HG03108 (cell line): ENCODE data around the gene AGAP3.

Experiments
- ATAC-seq: cut with Tn5 transposase; IDR thresholded peaks from one replicate; pipeline ENCODE4 v1.9.1; 2021; ENCODE audit warnings: moderate library complexity; ENCODE audit not compliant: unreplicated experiment

The AGAP3 gene

DNA sequence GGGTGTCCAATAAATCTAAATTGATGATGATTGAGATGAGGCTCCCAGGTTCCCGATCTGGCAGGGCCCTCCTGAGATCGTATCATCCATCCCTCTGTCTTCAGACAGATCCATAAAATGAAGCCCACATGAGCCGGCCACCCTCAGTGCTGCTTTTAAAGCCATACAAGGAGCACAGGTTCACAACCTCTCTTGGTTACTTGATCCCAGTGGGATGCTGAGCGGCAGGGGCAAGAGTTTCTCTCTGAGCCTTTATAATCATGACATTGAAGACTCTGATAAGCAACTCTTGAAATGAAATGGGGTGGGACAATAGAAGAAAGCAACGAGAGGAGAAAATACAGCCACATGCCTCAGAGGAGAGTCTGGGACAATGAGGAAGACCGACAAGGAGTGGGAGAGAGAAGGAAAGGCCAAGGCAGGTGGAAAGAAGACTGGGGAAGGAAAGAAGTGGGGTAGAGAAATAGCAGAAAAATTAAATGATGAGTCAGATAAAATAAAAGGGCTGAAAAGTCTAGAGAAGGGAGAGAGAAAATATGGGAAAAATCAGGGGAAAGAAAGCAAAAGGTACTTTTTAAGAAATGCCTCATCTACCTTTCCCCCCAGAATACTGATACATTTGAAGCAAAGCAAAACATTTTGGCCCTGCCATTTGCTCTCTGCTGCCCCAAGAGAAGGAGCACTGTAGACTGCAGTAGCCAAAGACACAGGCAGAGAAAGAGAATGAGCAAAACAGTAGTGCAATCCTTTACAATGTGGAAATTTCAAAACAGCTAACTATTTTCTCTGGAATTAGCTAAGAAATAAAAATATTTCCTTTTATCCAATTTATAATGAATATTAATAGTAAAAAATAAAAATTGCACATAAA, 66.6 kb downstream of the AGAP3 start:
- ATAC-seq: no peak

DNA sequence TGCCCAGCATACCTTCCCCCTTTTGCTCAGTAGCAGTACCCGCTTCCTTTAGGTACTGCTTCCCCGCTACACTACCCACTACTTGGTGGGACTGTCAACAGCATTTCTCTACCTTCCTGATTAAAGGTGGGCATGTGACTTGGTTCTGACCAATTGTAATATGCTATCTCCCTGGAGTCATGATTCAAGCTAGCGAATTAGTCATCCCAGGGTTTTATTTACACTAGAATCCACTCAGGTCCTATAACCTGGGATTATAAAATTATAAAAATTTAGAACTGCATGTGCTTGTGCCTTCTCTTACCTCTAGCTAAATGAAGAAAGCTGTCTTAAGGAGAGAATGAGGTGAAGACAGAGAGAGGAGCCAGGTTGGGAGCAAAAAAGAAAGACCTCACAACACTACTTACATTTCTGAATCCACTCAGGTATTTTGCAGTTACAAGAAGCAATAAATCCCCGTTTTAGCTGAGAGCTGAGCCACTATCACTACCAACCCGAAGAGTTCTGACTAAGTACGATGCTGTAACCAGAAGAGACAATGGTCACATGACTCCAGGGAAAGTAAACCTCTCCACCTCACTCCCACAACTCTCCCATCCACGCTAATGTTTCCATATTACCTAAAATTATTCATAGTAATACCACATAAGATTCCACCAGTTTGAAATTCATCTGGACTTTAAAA, 71.5 kb downstream of the AGAP3 start:
- ATAC-seq: no peak

GRCh38 chr7:151161757-151162156, 75.5 kb downstream of the AGAP3 start:
- no peak for ATAC-seq

DNA sequence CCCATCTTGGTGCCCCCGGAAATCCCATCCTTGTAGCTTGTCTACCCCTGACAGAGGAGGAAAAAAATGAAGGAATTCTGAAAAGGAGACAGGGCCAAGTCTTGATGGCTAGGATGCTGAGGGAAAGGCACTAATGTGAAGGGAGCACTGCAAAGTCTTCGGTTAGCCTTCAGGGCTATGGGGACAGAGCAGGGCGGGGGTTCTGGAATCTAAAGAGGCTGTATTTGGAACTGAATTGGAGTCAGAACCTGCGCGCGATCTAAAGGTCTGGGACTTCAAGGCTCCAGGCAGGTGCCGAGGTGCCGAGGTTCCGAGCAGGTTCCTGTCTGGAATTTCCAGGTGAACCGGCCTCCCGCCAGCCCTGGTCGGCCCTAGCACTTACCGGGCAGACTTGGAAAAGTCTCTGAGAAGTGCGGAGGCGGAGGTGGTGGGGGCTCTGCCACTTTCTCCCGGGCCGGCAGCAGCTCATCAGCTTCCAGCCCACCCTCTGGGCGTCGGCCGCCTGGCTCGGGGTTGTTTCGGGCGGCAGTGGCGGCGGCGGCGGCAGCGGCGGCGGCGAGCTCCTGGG, 80.4 kb downstream of the AGAP3 start:
- ATAC-seq: no peak

DNA sequence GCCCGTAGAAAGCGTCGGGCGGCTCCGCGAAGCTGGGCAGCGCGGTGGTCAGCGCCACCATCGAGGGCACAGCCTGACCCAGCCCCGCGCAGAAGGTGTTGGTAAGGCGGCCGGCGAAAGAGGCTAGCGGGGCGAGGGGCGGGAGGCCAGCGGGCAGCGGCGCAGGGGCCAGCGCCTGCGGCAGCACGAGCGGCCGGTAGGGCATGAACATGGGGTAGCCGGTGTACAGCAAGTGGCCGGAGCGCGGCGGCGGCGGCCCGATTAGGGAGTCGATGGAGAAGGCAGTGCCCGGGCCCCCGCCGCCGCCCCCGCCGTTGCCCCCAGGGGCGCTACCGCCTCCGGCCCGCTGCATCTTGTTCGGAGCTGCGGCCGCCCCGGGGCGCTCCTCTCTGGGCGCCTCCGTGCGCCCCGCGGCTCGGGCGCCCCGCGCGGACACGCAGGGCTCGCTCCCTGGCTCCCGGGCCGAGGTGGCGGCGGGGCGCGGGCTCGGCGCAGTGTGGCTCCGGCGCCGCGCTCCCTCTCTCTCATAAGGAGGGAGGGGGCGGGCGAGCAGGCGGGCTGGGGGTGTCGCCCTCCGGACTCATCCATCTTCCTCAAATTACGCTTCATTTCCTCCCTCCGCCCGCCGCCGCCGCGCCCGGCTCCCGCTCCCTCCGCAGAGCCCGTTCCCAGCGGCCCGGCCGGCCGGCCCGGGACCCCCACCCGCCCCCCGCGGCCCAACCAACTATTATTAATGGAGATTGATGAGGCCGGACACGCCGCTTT, 81.1 kb downstream of the AGAP3 start, which contains the start of gene GBX1:
Gene GBX1, minus strand, starts transcription at position 498 of the 765 bp plus-strand sequence. Its CDS starts 146 bp downstream, at position 352.
- no peak for ATAC-seq

GRCh38 chr7:151168003-151168786, 81.9 kb downstream of the AGAP3 start:
- ATAC-seq: no peak

DNA sequence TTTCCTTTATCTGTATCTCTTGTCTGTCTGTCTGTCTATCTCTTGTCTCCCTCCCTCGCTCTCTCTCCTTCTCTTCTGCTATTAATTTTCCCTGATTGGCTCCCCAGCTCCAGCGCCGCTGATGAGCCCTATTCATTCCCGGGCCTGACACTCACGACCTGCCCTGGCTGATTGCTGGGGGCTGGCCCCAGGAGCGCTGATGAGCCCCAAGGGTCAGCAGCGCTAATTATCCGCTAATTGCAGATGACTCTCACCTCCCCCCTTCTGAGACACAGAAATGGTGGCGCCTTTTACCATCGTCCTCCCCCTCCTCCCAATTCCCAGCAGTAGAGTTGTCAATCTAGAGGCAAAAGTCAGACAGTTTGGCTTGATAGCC, 82.5 kb downstream of the AGAP3 start:
- ATAC-seq: no peak

DNA sequence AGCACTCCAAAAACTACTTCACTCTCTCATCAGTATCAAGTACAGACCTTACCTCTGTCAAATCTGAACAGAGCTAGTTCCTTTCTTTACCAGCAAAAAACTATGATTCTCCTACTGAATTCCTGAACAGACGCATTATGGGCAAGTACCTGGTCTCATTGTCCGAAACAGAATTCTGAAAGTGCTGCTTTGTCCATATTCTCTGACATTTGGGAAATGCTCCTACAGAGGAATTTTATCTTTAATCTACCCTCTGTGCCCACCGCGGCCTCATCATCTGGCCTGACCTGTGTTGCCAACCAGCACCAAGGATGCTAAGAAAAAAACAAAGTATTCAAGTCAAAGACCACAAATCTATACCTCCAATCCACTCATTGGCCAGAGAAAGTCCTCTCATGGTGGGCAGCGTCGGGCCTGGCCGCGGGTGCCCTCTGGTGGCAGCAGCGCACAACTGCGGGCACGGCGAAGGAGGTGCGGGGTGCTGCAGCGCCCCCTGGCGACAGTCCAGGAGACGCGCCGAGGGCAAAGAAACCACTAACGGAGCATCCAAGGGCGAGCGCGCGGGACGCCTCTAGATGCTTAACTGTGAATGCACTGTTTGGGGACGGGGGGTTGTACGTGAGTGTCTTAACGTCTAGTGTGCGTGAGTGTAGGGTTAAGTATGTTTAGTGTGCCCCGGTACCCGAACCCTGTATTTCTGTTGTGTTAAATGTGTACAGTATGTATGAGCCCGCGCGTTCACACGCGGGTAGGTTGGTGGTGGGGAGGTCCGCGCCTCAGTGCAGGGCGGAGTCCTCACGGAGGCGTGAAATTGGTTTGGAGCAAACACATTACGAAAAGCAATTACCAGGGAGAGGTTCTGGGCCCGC, 86.2 kb downstream of the AGAP3 start:
- peak; percentile 56 for ATAC-seq

- no peak for ATAC-seq
Observed at GRCh38 chr7:151173386-151174245, 87.3 kb downstream of the AGAP3 start.

- no peak for ATAC-seq
Observed at GRCh38 chr7:151174246-151175046, 88.2 kb downstream of the AGAP3 start.

DNA sequence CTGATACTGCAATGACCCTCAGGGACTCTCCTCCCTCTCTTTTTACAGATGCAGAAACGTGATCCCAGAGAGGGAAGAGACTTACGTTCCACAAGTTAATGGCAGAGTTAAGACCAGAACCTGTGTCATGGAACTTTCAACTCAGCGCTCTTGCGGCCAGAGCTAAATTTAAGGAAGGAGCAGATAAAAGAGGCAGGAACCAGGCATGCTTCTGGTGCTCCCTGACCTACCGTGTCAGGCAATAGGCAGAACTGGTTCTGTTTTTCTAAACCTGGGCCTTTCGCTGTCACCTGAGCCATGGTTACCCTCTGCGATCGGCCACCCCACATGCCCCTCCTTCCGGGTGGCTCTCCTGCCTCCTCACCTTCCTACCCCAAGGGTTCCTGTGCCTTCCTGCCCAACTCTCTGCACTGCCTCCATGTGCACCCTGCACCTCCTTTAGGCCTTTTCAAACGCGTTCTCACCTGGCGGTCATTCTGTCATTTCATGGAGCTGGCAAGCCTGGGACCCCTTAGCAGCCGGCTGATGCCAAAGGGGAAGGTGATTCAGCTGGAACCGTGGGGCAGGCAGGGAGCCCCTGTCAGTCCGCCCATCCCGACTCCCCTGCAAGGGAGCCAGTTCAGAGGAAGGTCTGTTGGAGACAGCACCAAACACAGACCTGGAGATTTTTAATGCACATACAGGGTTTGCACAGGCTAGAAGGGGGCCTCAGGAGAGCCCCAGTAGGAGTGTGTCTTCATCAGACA, 88.9 kb downstream of the AGAP3 start:
- ATAC-seq: no peak

DNA sequence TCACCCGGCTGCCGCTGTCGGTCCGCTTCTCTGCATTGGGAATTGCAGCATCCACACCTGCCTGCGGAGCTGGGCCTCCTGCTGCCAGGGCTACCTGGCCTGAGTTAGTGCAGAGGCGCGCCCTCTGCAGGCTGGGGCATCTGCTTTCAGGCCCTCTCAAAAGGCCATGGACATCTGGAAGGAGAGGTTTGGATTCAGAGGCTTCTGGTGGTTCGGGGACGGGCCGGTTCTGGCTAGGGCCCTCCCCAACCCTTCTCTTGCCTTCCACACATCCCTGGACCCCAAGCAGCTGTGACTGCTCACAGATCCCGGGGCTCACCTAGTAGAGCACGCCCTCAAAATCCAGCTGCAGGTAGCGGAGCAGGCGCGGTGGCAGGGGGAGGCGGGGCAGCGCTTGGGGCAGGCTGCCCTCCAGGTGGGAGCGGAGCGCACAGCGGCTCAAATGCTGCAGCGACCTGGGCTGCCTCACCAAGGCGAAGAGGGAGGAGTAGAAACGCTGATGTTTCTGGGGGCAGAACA, 89.6 kb downstream of the AGAP3 start:
- ATAC-seq: no peak

- no peak for ATAC-seq
Observed at GRCh38 chr7:151176401-151176800, 90.1 kb downstream of the AGAP3 start.

GRCh38 chr7:151177310-151177709, 91.0 kb downstream of the AGAP3 start:
- ATAC-seq: no peak

DNA sequence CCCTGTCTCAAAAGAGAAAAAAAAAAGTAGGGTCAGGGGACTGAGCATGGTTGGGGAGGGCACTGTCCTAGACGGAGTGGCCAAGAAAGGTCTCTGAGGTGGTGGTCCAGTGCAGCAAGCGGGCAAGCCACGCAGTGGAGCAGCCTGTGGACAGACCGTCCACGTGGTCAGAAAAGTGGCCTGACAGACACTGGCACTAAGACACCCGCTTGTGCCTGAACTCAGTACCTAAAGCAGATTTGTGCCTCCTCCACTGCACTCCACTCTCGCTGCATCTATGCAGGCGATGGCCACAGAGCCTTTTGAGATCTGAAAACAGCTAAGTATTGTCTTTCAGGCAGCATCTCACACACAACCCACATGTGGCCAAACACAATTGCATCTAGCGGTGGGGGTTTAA, 92.0 kb downstream of the AGAP3 start:
- no peak for ATAC-seq

- ATAC-seq: no peak
Observed at GRCh38 chr7:151178831-151179230, 92.6 kb downstream of the AGAP3 start.
